NCI-H524 treated with DMSO at 0.1 percent for 48 hours (cell line): ENCODE measurements around the gene NDUFS5.
"Not testable (repeated sequence)": the region's sequence is repeated elsewhere in the genome, so short reads cannot be mapped to it uniquely, and the experiment has no call there.

Experiments used
- DNase-seq: peaks from one replicate; lab custom pipeline; 2025; lab: John Stamatoyannopoulos, UW

The NDUFS5 gene

GRCh38 chr1:39026051-39026865 is at the start of gene NDUFS5:
TSS of gene NDUFS5 (plus strand) at chr1:39026350. CDS start at chr1:39028725, 2,375 bp downstream.
- peak; percentile 37 for DNase-seq

GRCh38 chr1:38977399-38978244 is 48.5 kb upstream of the NDUFS5 start:
- not testable (repeated sequence) for DNase-seq

- not testable (repeated sequence) for DNase-seq
Observed at GRCh38 chr1:38978245-38978542, 48.0 kb upstream of the NDUFS5 start.

DNA sequence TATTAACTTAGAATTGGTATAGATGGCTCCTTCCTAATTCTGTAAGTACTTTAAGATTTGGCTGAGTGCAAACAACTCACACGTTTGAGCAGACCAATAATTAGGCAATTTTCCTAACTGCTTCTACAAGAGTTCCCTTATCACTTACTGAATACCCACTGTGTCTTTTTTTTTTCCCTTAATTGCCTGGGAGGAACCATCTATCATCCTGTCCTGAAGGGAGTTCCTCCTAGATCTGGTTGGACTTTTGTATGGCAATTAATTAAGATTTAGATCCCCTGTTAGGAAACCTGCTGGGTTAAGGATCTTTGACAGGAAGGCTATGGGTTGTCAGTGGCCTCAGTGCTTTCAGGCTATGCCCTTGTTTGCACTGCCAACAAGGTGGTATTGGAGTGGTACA is 46.8 kb upstream of the NDUFS5 start:
- not testable (repeated sequence) for DNase-seq

DNA sequence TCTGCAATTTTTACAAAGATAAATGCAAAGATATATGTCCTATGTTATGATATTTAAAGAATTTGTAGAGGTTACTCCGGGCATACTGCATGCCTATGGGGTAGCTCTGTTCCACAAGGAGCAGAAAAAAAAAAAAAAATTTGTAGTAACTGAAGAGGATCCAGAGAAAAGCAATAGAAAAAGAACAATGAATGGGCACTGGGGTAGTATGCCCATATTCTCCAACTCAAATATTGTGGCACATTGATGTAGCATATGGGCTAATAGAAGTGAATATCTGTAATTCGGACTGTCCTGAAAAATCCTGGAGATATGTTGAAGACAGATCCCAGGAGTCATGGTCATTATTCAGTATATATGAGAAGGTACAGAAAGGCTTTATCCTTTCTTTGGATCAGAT is 36.2 kb upstream of the NDUFS5 start:
- no peak for DNase-seq

DNA sequence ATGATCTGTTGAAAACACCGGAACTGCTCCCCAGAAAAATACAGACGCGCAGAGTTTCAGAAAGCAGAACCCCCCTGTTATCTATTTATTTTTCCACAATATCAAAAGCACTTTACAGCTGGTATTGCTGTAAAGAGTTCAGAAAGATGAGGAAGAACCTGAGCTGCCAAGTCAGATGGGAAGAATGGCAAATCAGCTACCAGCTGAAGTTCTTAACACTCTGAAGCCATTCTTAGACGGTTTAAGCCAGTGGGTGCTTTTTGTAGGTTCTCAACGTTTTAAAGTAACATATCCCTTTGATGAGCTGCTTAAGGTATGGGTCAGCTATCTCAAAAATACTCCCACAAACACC is 35.8 kb upstream of the NDUFS5 start:
- DNase-seq = no peak

- peak; percentile 69 for DNase-seq
Observed at GRCh38 chr1:38990738-38991637, 35.2 kb upstream of the NDUFS5 start, which contains the start of gene AKIRIN1. TSS of gene AKIRIN1 (plus strand) at chr1:38991276. CDS start at chr1:38991381, 105 bp downstream.

- DNase-seq = no peak
Observed at GRCh38 chr1:38991638-38992411, 34.3 kb upstream of the NDUFS5 start.

GRCh38 chr1:38992412-38993111 is 33.6 kb upstream of the NDUFS5 start:
- no peak for DNase-seq

- no peak for DNase-seq
Observed at GRCh38 chr1:38994196-38994595, 32.0 kb upstream of the NDUFS5 start.

- DNase-seq = no peak
Observed at GRCh38 chr1:38997034-38997900, 28.9 kb upstream of the NDUFS5 start.

DNA sequence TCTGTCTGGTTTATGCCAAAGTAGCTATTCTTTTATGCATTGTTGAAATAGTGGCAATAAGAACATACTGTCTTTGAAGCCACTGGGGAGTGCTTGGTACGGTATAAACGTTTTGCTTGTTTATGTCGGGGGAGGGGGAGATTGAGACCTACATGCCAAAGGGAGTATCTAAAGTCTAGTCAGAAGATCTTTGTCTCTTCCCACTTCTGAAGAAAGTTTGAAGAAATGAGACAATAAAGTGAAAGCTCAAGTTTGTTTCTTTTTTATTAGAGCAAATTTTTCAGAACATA is 28.3 kb upstream of the NDUFS5 start:
- DNase-seq = no peak

GRCh38 chr1:39001516-39002421 is 24.4 kb upstream of the NDUFS5 start:
- DNase-seq = no peak

DNA sequence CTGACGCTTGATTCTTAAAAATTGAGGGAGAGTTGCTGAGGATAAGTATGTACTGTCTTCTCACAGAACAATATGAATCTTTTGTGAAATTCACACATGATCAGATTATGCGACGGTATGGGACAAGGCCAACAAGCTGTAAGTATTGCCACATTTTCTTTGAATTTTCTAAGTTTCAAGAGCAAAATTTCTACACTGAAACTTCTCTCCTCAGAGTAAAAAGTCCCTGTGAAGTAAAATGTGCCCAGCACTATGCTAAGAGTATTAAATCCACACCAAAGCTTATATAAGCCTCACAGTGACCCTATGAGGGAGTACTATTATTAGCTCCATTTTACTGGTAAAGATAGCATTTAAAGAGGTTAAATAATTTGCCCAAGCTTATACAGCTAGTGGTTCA is 22.9 kb upstream of the NDUFS5 start:
- DNase-seq = no peak

GRCh38 chr1:39003794-39004193 is 22.4 kb upstream of the NDUFS5 start:
- DNase-seq = no peak

DNA sequence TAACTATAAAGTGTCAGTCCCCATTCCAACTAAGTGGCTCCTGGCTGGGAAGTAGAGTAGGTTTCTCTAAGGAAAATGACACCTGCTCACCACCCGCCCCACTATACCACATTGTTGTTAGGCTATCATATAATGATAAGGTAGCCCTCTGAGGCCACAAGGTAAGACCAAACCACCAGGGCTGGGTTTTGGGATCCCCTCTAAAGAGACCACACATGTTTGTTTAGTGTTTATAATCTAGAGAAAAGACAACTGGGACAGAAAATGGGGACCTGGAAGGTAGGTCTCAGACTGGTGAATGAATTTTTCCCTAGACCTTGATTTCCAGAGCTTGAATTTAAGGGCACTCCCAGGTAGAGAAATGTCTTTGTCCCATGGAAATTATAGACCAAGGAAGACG is 19.9 kb upstream of the NDUFS5 start:
- DNase-seq = no peak

GRCh38 chr1:39006726-39007645 is 19.2 kb upstream of the NDUFS5 start:
- DNase-seq = no peak

GRCh38 chr1:39014956-39015355 is 11.2 kb upstream of the NDUFS5 start:
- not testable (repeated sequence) for DNase-seq
